Liver (tissue), 9 donors: ENCODE data around the gene NT5C2. TPM values are rescaled to one million over a fixed set of nuclear protein-coding genes. Genes with fewer than 3 reads are reported as not detected.
"Not testable (repeated sequence)": the region's sequence is repeated elsewhere in the genome, so short reads cannot be mapped to it uniquely, and the experiment has no call there.

Experiments used
- DNase-seq: peaks from one replicate; pipeline ENCODE4 v3.0.0-alpha.2; 2017; ENCODE audit warnings: low spot score
- H3K27ac ChIP-seq, 2 donors: one replicate each; pipeline ENCODE4 v1.7.0; 2013; ENCODE audit warnings: inconsistent platforms in 2 of 2, low read length in 2 of 2, control low read depth in 1 of 2, low read depth in 1 of 2, mild to moderate bottlenecking in 1 of 2
- H3K27me3 ChIP-seq, 4 donors: one replicate each; pipeline versions ENCODE4 v1.6.1 to v1.7.0; 2013; ENCODE audit warnings: low read length in 3 of 4, inconsistent platforms in 1 of 4, mild to moderate bottlenecking in 1 of 4, moderate library complexity in 1 of 4; ENCODE audit not compliant: control insufficient read depth in 4 of 4, insufficient read depth in 4 of 4
- H3K36me3 ChIP-seq, 4 donors: one replicate each; pipeline versions ENCODE4 v1.6.1 to v1.7.0; 2013; ENCODE audit warnings: low read length in 3 of 4, mild to moderate bottlenecking in 3 of 4, low read depth in 1 of 4, moderate library complexity in 1 of 4; ENCODE audit not compliant: control insufficient read depth in 4 of 4, insufficient read depth in 3 of 4
- H3K4me1 ChIP-seq, 4 donors: one replicate each; pipeline versions ENCODE4 v1.6.1 to v1.7.0; 2013; ENCODE audit warnings: low read length in 3 of 4, mild to moderate bottlenecking in 3 of 4, moderate library complexity in 1 of 4; ENCODE audit not compliant: control insufficient read depth in 4 of 4, insufficient read depth in 4 of 4
- H3K4me3 ChIP-seq, 3 donors: one replicate each; pipeline versions ENCODE4 v1.6.1 to v1.7.0; 2013; ENCODE audit warnings: low read length in 3 of 3, control low read depth in 1 of 3, low read depth in 1 of 3, mild to moderate bottlenecking in 1 of 3
- H3K9ac ChIP-seq, 2 donors: one replicate each; pipeline ENCODE4 v1.7.0; 2013; ENCODE audit warnings: low read length in 2 of 2, mild to moderate bottlenecking in 2 of 2, moderate library complexity in 2 of 2, control low read depth in 1 of 2, low read depth in 1 of 2
- H3K9me3 ChIP-seq, 4 donors: one replicate each; pipeline versions ENCODE4 v1.6.1 to v1.7.0; 2013; ENCODE audit warnings: low read length in 3 of 4; ENCODE audit not compliant: control insufficient read depth in 4 of 4
- ATF3 ChIP-seq: IDR thresholded peaks from 2 replicates; pipeline ENCODE4 v1.6.1; 2016; ENCODE audit warnings: antibody characterized with exemption
- EGR1 ChIP-seq, 2 donors: IDR thresholded peaks; 2 replicates each; pipeline ENCODE4 v1.6.1; 2016 to 2018; ENCODE audit warnings: antibody characterized with exemption in 2 of 2, low read depth in 2 of 2
- FOXA1 ChIP-seq: IDR thresholded peaks from 2 replicates; pipeline ENCODE4 v1.6.1; 2016; ENCODE audit warnings: antibody characterized with exemption
- FOXA2 ChIP-seq: IDR thresholded peaks from 2 replicates; pipeline ENCODE4 v1.6.1; 2016; ENCODE audit warnings: antibody characterized with exemption
- HNF4A ChIP-seq, 2 donors: conservative IDR thresholded peaks; 2 replicates each; pipeline ENCODE4 v1.6.1; 2016; ENCODE audit warnings: antibody characterized with exemption in 2 of 2, mild to moderate bottlenecking in 2 of 2
- HNF4G ChIP-seq: IDR thresholded peaks from 2 replicates; pipeline ENCODE4 v1.6.1; 2016; ENCODE audit warnings: antibody characterized with exemption
- JUND ChIP-seq, 2 donors: IDR thresholded peaks; 2 replicates each; pipeline ENCODE4 v1.6.1; 2016; ENCODE audit warnings: antibody characterized with exemption in 2 of 2
- MAX ChIP-seq: IDR thresholded peaks from 2 replicates; pipeline ENCODE4 v1.6.1; 2016; ENCODE audit warnings: antibody characterized with exemption
- NR2F2 ChIP-seq: IDR thresholded peaks from 2 replicates; pipeline ENCODE4 v1.6.1; 2016; ENCODE audit warnings: antibody characterized with exemption
- RAD21 ChIP-seq, 2 donors: IDR thresholded peaks; 2 replicates each; pipeline ENCODE4 v1.6.1; 2016; ENCODE audit warnings: antibody characterized with exemption in 2 of 2, mild to moderate bottlenecking in 2 of 2
- REST ChIP-seq: IDR thresholded peaks from 2 replicates; pipeline ENCODE4 v1.6.1; 2016; ENCODE audit warnings: antibody characterized with exemption, mild to moderate bottlenecking
- SP1 ChIP-seq: IDR thresholded peaks from 2 replicates; pipeline ENCODE4 v1.6.1; 2018; ENCODE audit warnings: antibody characterized with exemption, mild to moderate bottlenecking
- TAF1 ChIP-seq: conservative IDR thresholded peaks from 2 replicates; pipeline ENCODE4 v1.6.1; 2016; ENCODE audit warnings: antibody characterized with exemption, mild to moderate bottlenecking
- YY1 ChIP-seq: IDR thresholded peaks from 2 replicates; pipeline ENCODE4 v1.6.1; 2016; ENCODE audit warnings: antibody characterized with exemption, mild to moderate bottlenecking
- WGBS: extraction: QIAGEN DNeasy Blood & Tissue Kit; methylation state at CpG from one replicate; pipeline ENCODE4 v1.1.7; 2013; 5-methylcytosine and 5-hydroxymethylcytosine counted together
- polyA plus RNA-seq, 2 donors: library from polyadenylated mRNA; stranded (reverse) in 1 of 2; unstranded in 1 of 2; fragments of 200-250 nt in 1 of 2; fragments of >200 nt in 1 of 2; fragmentation: Nextera tagmentation in 1 of 2; extraction: Ambion mirVana in 1 of 2; gene quantifications; one replicate each; pipeline versions ENCODE4 v1.2.1 to v1.2.3, GENCODE V29; 2013 to 2015
- total RNA-seq, 2 donors: library from RNA; depleted of rRNA; stranded (reverse); fragments of >200 nt; gene quantifications; one replicate each; pipeline ENCODE4 v1.2.3, GENCODE V29; 2014
- TF ChIP-seq, protein P1 (sequence below): IDR thresholded peaks from 2 replicates; pipeline ENCODE4 v1.6.1; 2016; ENCODE audit warnings: antibody characterized with exemption
- TF ChIP-seq, protein P2 (sequence below): fragments of 150-350 bp; IDR thresholded peaks from 2 replicates; pipeline ENCODE4 v1.5.1; 2017; ENCODE audit warnings: improper control_type of control experiment, low read depth, low read length; ENCODE audit not compliant: missing input control
- donor health status: healthy.
- donor health status: healthy.
- donor health status: healthy.
- donor health status: healthy.
- donor health status: healthy.

Gene NT5C2
- total and polyA plus RNA-seq, 4 donors, result 14.4 to 65.3 (median 33.0) TPM

GRCh38 chr10:103067484-103067883 lies 125.6 kb downstream of the NT5C2 start (continued):
- TF ChIP-seq MAX, result no peak
- no peak for TF ChIP-seq YY1

GRCh38 chr10:103067099-103067477 lies 126.0 kb downstream of the NT5C2 start:
- H3K4me1 ChIP-seq, result not testable (repeated sequence)
- WGBS, result 97% methylated on average over 4 of the region's 4 CpGs

DNA sequence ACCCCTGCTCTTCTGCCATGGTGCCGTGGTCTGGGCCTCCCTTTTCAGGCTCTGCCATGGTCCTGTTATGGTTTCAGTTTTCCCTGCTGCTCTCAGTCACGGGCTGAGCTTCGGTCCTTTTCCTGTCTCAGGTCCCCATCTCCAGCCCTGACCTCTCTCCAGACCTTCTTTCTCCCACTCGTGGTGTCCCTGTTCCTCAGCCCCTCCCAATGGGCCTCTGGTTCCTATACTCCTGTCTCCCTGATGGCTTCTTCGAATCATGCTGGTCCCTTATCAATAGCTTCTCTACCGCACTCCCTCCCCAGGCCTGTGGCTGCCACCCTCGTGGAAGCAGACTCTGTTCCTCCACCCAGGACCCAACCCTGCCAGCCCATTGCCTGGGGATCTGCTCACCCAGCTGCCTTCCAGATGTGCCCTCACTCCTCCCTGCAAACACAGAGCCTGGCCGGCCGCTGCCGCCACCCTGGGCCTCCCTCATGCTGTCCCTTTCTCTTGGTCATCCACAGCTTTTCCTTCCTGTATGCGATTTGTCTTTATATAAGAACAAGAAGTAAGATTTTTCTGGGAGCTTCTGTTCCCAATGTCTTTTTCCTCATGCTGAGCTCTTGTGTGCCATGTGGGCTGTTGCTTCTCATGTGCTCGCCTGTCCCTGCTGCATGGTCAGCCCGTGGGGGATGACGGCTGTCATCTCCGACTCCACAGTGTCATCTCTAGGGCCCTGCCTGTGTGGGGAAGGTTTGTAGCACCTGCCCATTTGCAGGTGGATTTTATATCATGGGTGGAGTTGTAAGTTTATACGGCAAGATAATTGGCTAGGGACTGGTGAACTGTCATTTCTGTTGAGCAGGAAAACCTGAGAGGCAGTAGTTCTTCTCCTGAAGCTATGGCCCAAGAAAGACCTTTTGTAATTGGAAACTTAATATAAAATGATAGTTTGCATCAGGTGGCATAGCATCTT lies 126.7 kb downstream of the NT5C2 start:
- Histone ChIP-seq H3K9me3 (no peaks in the 10 kb centered on the region), H3K9ac (no peak overlapping the region), H3K4me3 (no peak overlapping the region), H3K27me3 (no peaks in the 10 kb centered on the region), H3K27ac (no peak overlapping the region), H3K36me3 (peaks cover 0 to 7% (median 1%) of the 10 kb centered on the region in 4 donors), H3K4me1 (no peaks in the 10 kb centered on the region)
- TF ChIP-seq FOXA1, result no peak
- no peak for TF ChIP-seq NR2F2
- no peak for TF ChIP-seq YY1
- 93% methylated on average over 16 of the region's 16 CpGs for WGBS
- no peak for DNase-seq

More at GRCh38 chr10:103067099-103067477, 126.0 kb downstream of the NT5C2 start:
- not testable (repeated sequence) for H3K9me3 ChIP-seq, H3K9ac ChIP-seq, H3K4me3 ChIP-seq, H3K27me3 ChIP-seq, DNase-seq, H3K27ac ChIP-seq, H3K36me3 ChIP-seq

DNA sequence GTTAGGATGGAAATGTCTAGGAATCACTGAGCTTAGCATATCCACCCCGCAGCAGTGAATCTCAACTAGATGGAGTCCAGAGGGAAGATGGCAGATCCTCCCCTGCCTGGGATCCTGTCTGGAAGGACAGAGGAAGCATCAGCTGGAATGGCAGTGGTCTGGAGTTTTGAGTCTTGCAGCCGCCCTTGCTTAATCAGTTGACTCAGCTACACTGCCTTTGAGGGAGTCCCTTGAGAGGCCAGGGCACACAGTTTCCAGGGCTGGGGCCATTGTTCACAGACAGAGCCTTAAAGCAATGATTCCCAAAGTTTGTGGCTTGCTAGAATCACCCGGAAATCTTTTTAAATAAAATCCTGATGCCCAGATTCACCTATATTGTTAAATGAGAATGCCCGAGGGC lies 128.1 kb downstream of the NT5C2 start:
- no peak for TF ChIP-seq HNF4G
- TF ChIP-seq, protein P1, sequence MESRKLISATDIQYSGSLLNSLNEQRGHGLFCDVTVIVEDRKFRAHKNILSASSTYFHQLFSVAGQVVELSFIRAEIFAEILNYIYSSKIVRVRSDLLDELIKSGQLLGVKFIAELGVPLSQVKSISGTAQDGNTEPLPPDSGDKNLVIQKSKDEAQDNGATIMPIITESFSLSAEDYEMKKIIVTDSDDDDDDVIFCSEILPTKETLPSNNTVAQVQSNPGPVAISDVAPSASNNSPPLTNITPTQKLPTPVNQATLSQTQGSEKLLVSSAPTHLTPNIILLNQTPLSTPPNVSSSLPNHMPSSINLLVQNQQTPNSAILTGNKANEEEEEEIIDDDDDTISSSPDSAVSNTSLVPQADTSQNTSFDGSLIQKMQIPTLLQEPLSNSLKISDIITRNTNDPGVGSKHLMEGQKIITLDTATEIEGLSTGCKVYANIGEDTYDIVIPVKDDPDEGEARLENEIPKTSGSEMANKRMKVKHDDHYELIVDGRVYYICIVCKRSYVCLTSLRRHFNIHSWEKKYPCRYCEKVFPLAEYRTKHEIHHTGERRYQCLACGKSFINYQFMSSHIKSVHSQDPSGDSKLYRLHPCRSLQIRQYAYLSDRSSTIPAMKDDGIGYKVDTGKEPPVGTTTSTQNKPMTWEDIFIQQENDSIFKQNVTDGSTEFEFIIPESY, result no peak
- TF ChIP-seq HNF4A (conservative IDR thresholded peaks at IDR 0.05), result no peak
- TF ChIP-seq TAF1, result no peak
- TF ChIP-seq ATF3, result no peak
- TF ChIP-seq FOXA2, result no peak
- TF ChIP-seq YY1, result no peak
- TF ChIP-seq REST, result no peak
- no peak for TF ChIP-seq SP1
- no peak for TF ChIP-seq JUND (IDR thresholded peaks at IDR 0.05)
- TF ChIP-seq, protein P2, sequence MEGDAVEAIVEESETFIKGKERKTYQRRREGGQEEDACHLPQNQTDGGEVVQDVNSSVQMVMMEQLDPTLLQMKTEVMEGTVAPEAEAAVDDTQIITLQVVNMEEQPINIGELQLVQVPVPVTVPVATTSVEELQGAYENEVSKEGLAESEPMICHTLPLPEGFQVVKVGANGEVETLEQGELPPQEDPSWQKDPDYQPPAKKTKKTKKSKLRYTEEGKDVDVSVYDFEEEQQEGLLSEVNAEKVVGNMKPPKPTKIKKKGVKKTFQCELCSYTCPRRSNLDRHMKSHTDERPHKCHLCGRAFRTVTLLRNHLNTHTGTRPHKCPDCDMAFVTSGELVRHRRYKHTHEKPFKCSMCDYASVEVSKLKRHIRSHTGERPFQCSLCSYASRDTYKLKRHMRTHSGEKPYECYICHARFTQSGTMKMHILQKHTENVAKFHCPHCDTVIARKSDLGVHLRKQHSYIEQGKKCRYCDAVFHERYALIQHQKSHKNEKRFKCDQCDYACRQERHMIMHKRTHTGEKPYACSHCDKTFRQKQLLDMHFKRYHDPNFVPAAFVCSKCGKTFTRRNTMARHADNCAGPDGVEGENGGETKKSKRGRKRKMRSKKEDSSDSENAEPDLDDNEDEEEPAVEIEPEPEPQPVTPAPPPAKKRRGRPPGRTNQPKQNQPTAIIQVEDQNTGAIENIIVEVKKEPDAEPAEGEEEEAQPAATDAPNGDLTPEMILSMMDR, result no peak
- TF ChIP-seq NR2F2, result no peak
- no peak for TF ChIP-seq EGR1 (IDR thresholded peaks at IDR 0.05; ENCODE audit: low read depth in 2 of 2)
- no peak for TF ChIP-seq RAD21 (IDR thresholded peaks at IDR 0.05)
- no peak for TF ChIP-seq FOXA1
- TF ChIP-seq MAX, result no peak
- Histone ChIP-seq H3K4me1 (no peaks in the 10 kb centered on the region), H3K9ac (no peak overlapping the region), H3K9me3 (no peaks in the 10 kb centered on the region), H3K27me3 (no peaks in the 10 kb centered on the region), H3K27ac (no peak overlapping the region), H3K4me3 (no peak overlapping the region), H3K36me3 (peaks cover 0 to 7% (median 1%) of the 10 kb centered on the region in 4 donors)
- 94% methylated on average over 4 of the region's 4 CpGs for WGBS
- no peak for DNase-seq
